ENCODE measurements around the gene ANKS1B.
"Not testable (repeated sequence)": the region's sequence is repeated elsewhere in the genome, so short reads cannot be mapped to it uniquely, and the experiment has no call there.

The ANKS1B gene

GRCh38 chr12:99035803-99036202, 948.9 kb downstream of the ANKS1B start:
- H2AFZ ChIP-seq (ENCODE audit: low read depth), result no peak overlapping the region
- no peaks in the 10 kb centered on the region for H3K4me1 ChIP-seq (ENCODE audit: low read depth, poor library complexity, severe bottlenecking)
- H3K4me2 ChIP-seq, result no peak overlapping the region
- H3K27me3 ChIP-seq (ENCODE audit: insufficient read depth, low read depth), result no peaks in the 10 kb centered on the region
- no peaks in the 10 kb centered on the region for H3K79me2 ChIP-seq (ENCODE audit: insufficient read depth, low read depth)
- no peak overlapping the region for H3K9ac ChIP-seq
- H3K27ac ChIP-seq, result no peak overlapping the region
- H3K36me3 ChIP-seq (ENCODE audit: insufficient read depth), result no peaks in the 10 kb centered on the region
- H4K20me1 ChIP-seq (ENCODE audit: insufficient read depth), result no peaks in the 10 kb centered on the region
- no peak overlapping the region for H3K4me3 ChIP-seq (IDR thresholded peaks at IDR 0.05; ENCODE audit: insufficient read depth, low read depth, low read length)
- no peak for TF ChIP-seq CTCF (conservative IDR thresholded peaks at IDR 0.05; ENCODE audit: low read depth, low read length)

GRCh38 chr12:99034201-99034600, 950.5 kb downstream of the ANKS1B start:
- H3K79me2 ChIP-seq (ENCODE audit: insufficient read depth, low read depth); H3K27ac ChIP-seq; H3K4me2 ChIP-seq; H2AFZ ChIP-seq (ENCODE audit: low read depth); H3K36me3 ChIP-seq (ENCODE audit: insufficient read depth); H3K9ac ChIP-seq; H3K4me1 ChIP-seq (ENCODE audit: low read depth, poor library complexity, severe bottlenecking); H3K4me3 ChIP-seq (IDR thresholded peaks at IDR 0.05; ENCODE audit: insufficient read depth, low read depth, low read length); H3K27me3 ChIP-seq (ENCODE audit: insufficient read depth, low read depth); H4K20me1 ChIP-seq (ENCODE audit: insufficient read depth): not testable (repeated sequence)

- Histone ChIP-seq H4K20me1 (ENCODE audit: insufficient read depth) (no peaks in the 10 kb centered on the region), H3K4me3 (IDR thresholded peaks at IDR 0.05; ENCODE audit: insufficient read depth, low read depth, low read length) (no peak overlapping the region), H3K27me3 (ENCODE audit: insufficient read depth, low read depth) (no peaks in the 10 kb centered on the region), H3K79me2 (ENCODE audit: insufficient read depth, low read depth) (no peaks in the 10 kb centered on the region), H3K4me1 (ENCODE audit: low read depth, poor library complexity, severe bottlenecking) (no peaks in the 10 kb centered on the region), H3K4me2 (no peak overlapping the region), H3K9ac (no peak overlapping the region), H2AFZ (ENCODE audit: low read depth) (no peak overlapping the region), H3K27ac (no peak overlapping the region), H3K36me3 (ENCODE audit: insufficient read depth) (no peaks in the 10 kb centered on the region)
- TF ChIP-seq CTCF (conservative IDR thresholded peaks at IDR 0.05; ENCODE audit: low read depth, low read length), result no peak
Measured at GRCh38 chr12:99029511-99030271, 955.0 kb downstream of the ANKS1B start.

GRCh38 chr12:99027461-99027860, 957.3 kb downstream of the ANKS1B start:
- no peaks in the 10 kb centered on the region for H3K36me3 ChIP-seq (ENCODE audit: insufficient read depth)
- H4K20me1 ChIP-seq (ENCODE audit: insufficient read depth), result no peaks in the 10 kb centered on the region
- no peak overlapping the region for H2AFZ ChIP-seq (ENCODE audit: low read depth)
- H3K27ac ChIP-seq, result no peak overlapping the region
- no peak overlapping the region for H3K9ac ChIP-seq
- no peak for TF ChIP-seq CTCF (conservative IDR thresholded peaks at IDR 0.05; ENCODE audit: low read depth, low read length)
- peaks cover 4% of the 10 kb centered on the region for H3K4me1 ChIP-seq (ENCODE audit: low read depth, poor library complexity, severe bottlenecking)
- no peak overlapping the region for H3K4me3 ChIP-seq (IDR thresholded peaks at IDR 0.05; ENCODE audit: insufficient read depth, low read depth, low read length)
- H3K79me2 ChIP-seq (ENCODE audit: insufficient read depth, low read depth), result no peaks in the 10 kb centered on the region
- no peak overlapping the region for H3K4me2 ChIP-seq
- no peaks in the 10 kb centered on the region for H3K27me3 ChIP-seq (ENCODE audit: insufficient read depth, low read depth)

- no peak for TF ChIP-seq CTCF (conservative IDR thresholded peaks at IDR 0.05; ENCODE audit: low read depth, low read length)
- Histone ChIP-seq H3K27me3 (ENCODE audit: insufficient read depth, low read depth) (no peaks in the 10 kb centered on the region), H2AFZ (ENCODE audit: low read depth) (no peak overlapping the region), H4K20me1 (ENCODE audit: insufficient read depth) (no peaks in the 10 kb centered on the region), H3K9ac (no peak overlapping the region), H3K79me2 (ENCODE audit: insufficient read depth, low read depth) (no peaks in the 10 kb centered on the region), H3K4me2 (no peak overlapping the region), H3K36me3 (ENCODE audit: insufficient read depth) (no peaks in the 10 kb centered on the region), H3K27ac (no peak overlapping the region), H3K4me1 (ENCODE audit: low read depth, poor library complexity, severe bottlenecking) (peaks cover 4% of the 10 kb centered on the region), H3K4me3 (IDR thresholded peaks at IDR 0.05; ENCODE audit: insufficient read depth, low read depth, low read length) (no peak overlapping the region)
Measured at GRCh38 chr12:99027055-99027393, 957.7 kb downstream of the ANKS1B start.
